Body of pancreas (tissue), 4 donors: Measurements from ENCODE around the gene MAP1B.

ENCODE experiments used
- POLR2A ChIP-seq, 3 donors: fragments of 450-650 bp; IDR thresholded peaks; one replicate each; pipeline ENCODE4 v1.6.1; 2016; ENCODE audit warnings: antibody characterized with exemption in 3 of 3, mild to moderate bottlenecking in 2 of 3
- TF ChIP-seq, protein P1 (sequence below), 7 experiments: fragments of 450-650 bp in 4 of 7; fragments of 200-600 bp in 3 of 7; sonication (generic) in 3 of 7; IDR thresholded peaks; one replicate each; pipeline ENCODE4 v1.5.1; 2016 to 2019; ENCODE audit warnings: antibody characterized with exemption in 7 of 7

GRCh38 chr5:72237879-72238278 lies 130.6 kb downstream of the MAP1B start:
- TF ChIP-seq, protein P1, sequence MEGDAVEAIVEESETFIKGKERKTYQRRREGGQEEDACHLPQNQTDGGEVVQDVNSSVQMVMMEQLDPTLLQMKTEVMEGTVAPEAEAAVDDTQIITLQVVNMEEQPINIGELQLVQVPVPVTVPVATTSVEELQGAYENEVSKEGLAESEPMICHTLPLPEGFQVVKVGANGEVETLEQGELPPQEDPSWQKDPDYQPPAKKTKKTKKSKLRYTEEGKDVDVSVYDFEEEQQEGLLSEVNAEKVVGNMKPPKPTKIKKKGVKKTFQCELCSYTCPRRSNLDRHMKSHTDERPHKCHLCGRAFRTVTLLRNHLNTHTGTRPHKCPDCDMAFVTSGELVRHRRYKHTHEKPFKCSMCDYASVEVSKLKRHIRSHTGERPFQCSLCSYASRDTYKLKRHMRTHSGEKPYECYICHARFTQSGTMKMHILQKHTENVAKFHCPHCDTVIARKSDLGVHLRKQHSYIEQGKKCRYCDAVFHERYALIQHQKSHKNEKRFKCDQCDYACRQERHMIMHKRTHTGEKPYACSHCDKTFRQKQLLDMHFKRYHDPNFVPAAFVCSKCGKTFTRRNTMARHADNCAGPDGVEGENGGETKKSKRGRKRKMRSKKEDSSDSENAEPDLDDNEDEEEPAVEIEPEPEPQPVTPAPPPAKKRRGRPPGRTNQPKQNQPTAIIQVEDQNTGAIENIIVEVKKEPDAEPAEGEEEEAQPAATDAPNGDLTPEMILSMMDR (IDR thresholded peaks at IDR 0.05): no peak
- no peak for TF ChIP-seq POLR2A (IDR thresholded peaks at IDR 0.05)
